GM21825 (cell line): ENCODE results near the gene ANAPC2.

ENCODE experiments used
- ATAC-seq: cut with Tn5 transposase; IDR thresholded peaks from one replicate; pipeline ENCODE4 v1.9.1; 2021; ENCODE audit warnings: mild to moderate bottlenecking, moderate library complexity; ENCODE audit not compliant: unreplicated experiment

ANAPC2 gene

GRCh38 chr9:137215196-137215986 is 27.0 kb upstream of the ANAPC2 start:
- no peak for ATAC-seq

- no peak for ATAC-seq
Observed at GRCh38 chr9:137214620-137215019, 26.3 kb upstream of the ANAPC2 start.

GRCh38 chr9:137213160-137214060 is 25.1 kb upstream of the ANAPC2 start:
- ATAC-seq = no peak

GRCh38 chr9:137212520-137212919 is 24.2 kb upstream of the ANAPC2 start:
- ATAC-seq = no peak

- no peak for ATAC-seq
Observed at GRCh38 chr9:137211532-137211931, 23.2 kb upstream of the ANAPC2 start.

GRCh38 chr9:137206602-137207001 is 18.2 kb upstream of the ANAPC2 start:
- no peak for ATAC-seq

GRCh38 chr9:137205126-137206069 is 17.0 kb upstream of the ANAPC2 start, which contains the start of the genes NDOR1 and TMEM203:
Gene NDOR1, plus strand, starts transcription at chr9:137205700. Its CDS starts 78 bp downstream, at chr9:137205778.
Gene TMEM203, minus strand, starts transcription at chr9:137205648. Its CDS starts 234 bp downstream, at chr9:137205414.
- peak; percentile 38 for ATAC-seq

GRCh38 chr9:137204731-137205125 is 16.4 kb upstream of the ANAPC2 start:
- no peak for ATAC-seq

- ATAC-seq = no peak
Observed at GRCh38 chr9:137202966-137203365, 14.6 kb upstream of the ANAPC2 start.

- ATAC-seq = no peak
Observed at GRCh38 chr9:137201205-137201868, 13.0 kb upstream of the ANAPC2 start.

- ATAC-seq = peak; percentile 81
Observed at GRCh38 chr9:137200311-137201204, 12.2 kb upstream of the ANAPC2 start, which contains the start of gene TPRN. Gene TPRN, minus strand, starts transcription at chr9:137200741. Its CDS starts 30 bp downstream, at chr9:137200711.

GRCh38 chr9:137199411-137200121 is 11.2 kb upstream of the ANAPC2 start:
- no peak for ATAC-seq

- no peak for ATAC-seq
Observed at GRCh38 chr9:137198902-137199283, 10.5 kb upstream of the ANAPC2 start.

- no peak for ATAC-seq
Observed at GRCh38 chr9:137198051-137198901, 9.9 kb upstream of the ANAPC2 start.

GRCh38 chr9:137195525-137196220 is 7.3 kb upstream of the ANAPC2 start:
- ATAC-seq = no peak

GRCh38 chr9:137194909-137195308 is 6.5 kb upstream of the ANAPC2 start:
- no peak for ATAC-seq

GRCh38 chr9:137194388-137194787 is 6.0 kb upstream of the ANAPC2 start:
- ATAC-seq = no peak
